ENCODE data around the gene MAN2B2. TPM values are rescaled to one million over a fixed set of nuclear protein-coding genes. Genes with fewer than 3 reads are reported as not detected.

The MAN2B2 gene
- total RNA-seq, 4 donors from 2014 or later = 17.5 to 55.9 (median 27.6) TPM

GRCh38 chr4:6620891-6621555, 46.0 kb downstream of the MAN2B2 start:
- TF ChIP-seq CTCF (IDR thresholded peaks at IDR 0.05) (no peak), POLR2AphosphoS5 (IDR thresholded peaks at IDR 0.05) (no peak), EP300 (IDR thresholded peaks at IDR 0.05; ENCODE audit: low read depth) (no peak), POLR2A (IDR thresholded peaks at IDR 0.05) (no peak)
- intact Hi-C loops (cut with DNase I; ENCODE audit: low total_unique reads) = no loop called here
- Histone ChIP-seq H3K27me3 (no peaks in the 10 kb centered on the region), H3K4me1 (no peaks in the 10 kb centered on the region), H3K36me3 (peaks cover 0 to 10% (median 2%) of the 10 kb centered on the region in 4 donors), H3K27ac (no peak overlapping the region), H3K9me3 (no peaks in the 10 kb centered on the region), H3K4me3 (no peak overlapping the region)
- 81% methylated on average over 10 of the region's 10 CpGs; no CpG with 5 or more reads in 1 of the 2 donors for WGBS, 2 donors (ENCODE audit: low coverage in 1 of 2)
- in situ Hi-C loops (cut with MboI; ENCODE audit: low pct_ligation_motif_present in 1 of 4, low pct_unique_long_range_greater_than_20kb in 1 of 4, low sequenced_read_pairs in 3 of 4) = no loop called here
- no peak for DNase-seq

- H3K27ac ChIP-seq = no peak overlapping the region
- no peaks in the 10 kb centered on the region for H3K27me3 ChIP-seq
- no peaks in the 10 kb centered on the region for H3K4me1 ChIP-seq
- H3K4me3 ChIP-seq = no peak overlapping the region
- TF ChIP-seq EP300 (IDR thresholded peaks at IDR 0.05; ENCODE audit: low read depth) (no peak), POLR2A (IDR thresholded peaks at IDR 0.05) (no peak), CTCF (IDR thresholded peaks at IDR 0.05) (no peak), POLR2AphosphoS5 (IDR thresholded peaks at IDR 0.05) (no peak)
- H3K9me3 ChIP-seq = no peaks in the 10 kb centered on the region
- 91% methylated on average over 13 of the region's 13 CpGs; no CpG with 5 or more reads in 1 of the 2 donors for WGBS, 2 donors (ENCODE audit: low coverage in 1 of 2)
- intact Hi-C loops (cut with DNase I; ENCODE audit: low total_unique reads) (no loop called here), in situ Hi-C loops (cut with MboI; ENCODE audit: low pct_ligation_motif_present in 1 of 4, low pct_unique_long_range_greater_than_20kb in 1 of 4, low sequenced_read_pairs in 3 of 4) (no loop called here)
- H3K36me3 ChIP-seq = peaks cover 0 to 10% (median 0%) of the 10 kb centered on the region in 4 donors
- no peak for DNase-seq
Measured at GRCh38 chr4:6621556-6621927, 46.6 kb downstream of the MAN2B2 start.

- Histone ChIP-seq H3K4me3 (no peak overlapping the region), H3K27ac (no peak overlapping the region), H3K36me3 (no peaks in the 10 kb centered on the region), H3K27me3 (no peaks in the 10 kb centered on the region), H3K9me3 (no peaks in the 10 kb centered on the region), H3K4me1 (no peaks in the 10 kb centered on the region)
- in situ Hi-C loops (cut with MboI; ENCODE audit: low pct_ligation_motif_present in 1 of 4, low pct_unique_long_range_greater_than_20kb in 1 of 4, low sequenced_read_pairs in 3 of 4) (no loop called here), intact Hi-C loops (cut with DNase I; ENCODE audit: low total_unique reads) (no loop called here)
- TF ChIP-seq POLR2AphosphoS5 (IDR thresholded peaks at IDR 0.05) (no peak), POLR2A (IDR thresholded peaks at IDR 0.05) (no peak), EP300 (IDR thresholded peaks at IDR 0.05; ENCODE audit: low read depth) (no peak), CTCF (IDR thresholded peaks at IDR 0.05) (no peak)
- DNase-seq = no peak
- WGBS, 2 donors (ENCODE audit: low coverage in 1 of 2) = 92% methylated on average over 2 of the region's 2 CpGs; no CpG with 5 or more reads in 1 of the 2 donors
Measured at GRCh38 chr4:6622744-6623143, 47.8 kb downstream of the MAN2B2 start.

- DNase-seq = no peak
- Histone ChIP-seq H3K4me3 (no peak overlapping the region), H3K27ac (no peak overlapping the region), H3K9me3 (no peaks in the 10 kb centered on the region), H3K36me3 (no peaks in the 10 kb centered on the region), H3K27me3 (no peaks in the 10 kb centered on the region), H3K4me1 (no peaks in the 10 kb centered on the region)
- no peak for TF ChIP-seq CTCF (IDR thresholded peaks at IDR 0.05)
- TF ChIP-seq POLR2A (IDR thresholded peaks at IDR 0.05) = no peak
- in situ Hi-C loops (cut with MboI; ENCODE audit: low pct_ligation_motif_present in 1 of 4, low pct_unique_long_range_greater_than_20kb in 1 of 4, low sequenced_read_pairs in 3 of 4) = no loop called here
- WGBS, 2 donors (ENCODE audit: low coverage in 1 of 2) = 85 to 87% methylated on average over 5 to 9 of the region's 9 CpGs
- intact Hi-C loops (cut with DNase I; ENCODE audit: low total_unique reads) = no loop called here
Measured at GRCh38 chr4:6625256-6625655, 50.3 kb downstream of the MAN2B2 start.

Data from transverse colon (tissue), 4 donors.